K562 (cell line): Measurements from ENCODE around the gene ISYNA1. TPM values are rescaled to one million over a fixed set of nuclear protein-coding genes. Genes with fewer than 3 reads are reported as not detected.
A peak's percentile ranks its signal among the peaks of the same experiment; 100 is the strongest.

Source experiments
- ASH1L ChIP-seq: fragments of 450-650 bp; IDR thresholded peaks from 2 replicates; pipeline ENCODE4 v1.6.1; 2018; ENCODE audit warnings: borderline replicate concordance, mild to moderate bottlenecking, low read depth; ENCODE audit not compliant: partially characterized antibody
- KLF16 ChIP-seq: IDR thresholded peaks from 2 replicates; pipeline ENCODE4 v1.6.1; 2016; ENCODE audit warnings: antibody characterized with exemption
- YBX1 ChIP-seq: fragments of 450-650 bp; IDR thresholded peaks from 2 replicates; pipeline ENCODE4 v1.7.1; 2016; ENCODE audit warnings: mild to moderate bottlenecking
- polyA plus RNA-seq, 8 experiments: library from polyadenylated mRNA; depleted of rRNA in 4 of 8; stranded (reverse) in 5 of 8; unstranded in 3 of 8; fragments of >200 nt; fragmentation: Nextera tagmentation in 2 of 8; fragmentation: Illumina TruSeq in 1 of 8; extraction: Ambion mirVana in 2 of 8; extraction: Trizol in 1 of 8; gene quantifications; 2 replicates each; pipeline versions ENCODE4 v1.2.1 to v1.2.3, GENCODE V29; 2011 to 2014; ENCODE audit warnings: inconsistent platforms in 1 of 8, missing spikeins in 1 of 8
- total RNA-seq, 7 experiments: library from RNA; depleted of rRNA in 6 of 7; stranded (reverse); fragments of >200 nt in 6 of 7; fragmentation: Illumina TruSeq in 2 of 7; extraction: Trizol in 2 of 7; gene quantifications; 2 replicates each; pipeline versions ENCODE4 v1.2.1 to v1.2.3, GENCODE V29; 2011 to 2021; ENCODE audit warnings: low replicate concordance in 1 of 7
- TF ChIP-seq, protein P1 (sequence below): fragments of 200-800 bp; sonication (Bioruptor generic); IDR thresholded peaks from 2 replicates; pipeline ENCODE4 v1.6.1; 2016; ENCODE audit warnings: missing genetic modification characterization, missing compliant biosample characterization

Gene ISYNA1
- total and polyA plus RNA-seq, 9 of the 15 experiments (the other 6 are each of a cell fraction or from before 2014, with no cell fraction given) = 21.8 to 460 (median 93.2) TPM

DNA sequence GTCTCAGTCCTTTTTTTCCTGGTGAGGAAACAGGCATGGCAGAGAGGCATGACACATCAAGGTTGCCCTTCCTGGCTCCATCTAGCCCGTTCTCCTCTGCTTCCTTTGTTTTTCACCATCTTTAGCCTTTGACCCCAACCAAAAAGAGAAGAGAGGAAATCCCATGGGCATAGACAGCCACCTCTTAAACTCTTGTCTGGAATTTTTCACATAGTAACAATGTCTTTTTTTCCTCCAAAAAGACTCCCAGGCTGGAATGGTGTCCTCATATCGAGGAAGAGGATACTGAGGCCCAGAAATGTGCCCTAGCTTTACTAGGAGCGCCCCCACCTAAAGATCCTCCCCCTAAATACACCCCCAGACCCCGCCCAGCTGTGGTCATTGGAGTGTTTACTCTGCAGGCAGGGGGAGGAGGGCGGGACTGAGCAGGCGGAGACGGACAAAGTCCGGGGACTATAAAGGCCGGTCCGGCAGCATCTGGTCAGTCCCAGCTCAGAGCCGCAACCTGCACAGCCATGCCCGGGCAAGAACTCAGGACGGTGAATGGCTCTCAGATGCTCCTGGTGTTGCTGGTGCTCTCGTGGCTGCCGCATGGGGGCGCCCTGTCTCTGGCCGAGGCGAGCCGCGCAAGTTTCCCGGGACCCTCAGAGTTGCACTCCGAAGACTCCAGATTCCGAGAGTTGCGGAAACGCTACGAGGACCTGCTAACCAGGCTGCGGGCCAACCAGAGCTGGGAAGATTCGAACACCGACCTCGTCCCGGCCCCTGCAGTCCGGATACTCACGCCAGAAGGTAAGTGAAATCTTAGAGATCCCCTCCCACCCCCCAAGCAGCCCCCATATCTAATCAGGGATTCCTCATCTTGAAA lies 52.0 kb downstream of the ISYNA1 start, which contains the start of gene GDF15 (continued):
- TF ChIP-seq, protein P1, sequence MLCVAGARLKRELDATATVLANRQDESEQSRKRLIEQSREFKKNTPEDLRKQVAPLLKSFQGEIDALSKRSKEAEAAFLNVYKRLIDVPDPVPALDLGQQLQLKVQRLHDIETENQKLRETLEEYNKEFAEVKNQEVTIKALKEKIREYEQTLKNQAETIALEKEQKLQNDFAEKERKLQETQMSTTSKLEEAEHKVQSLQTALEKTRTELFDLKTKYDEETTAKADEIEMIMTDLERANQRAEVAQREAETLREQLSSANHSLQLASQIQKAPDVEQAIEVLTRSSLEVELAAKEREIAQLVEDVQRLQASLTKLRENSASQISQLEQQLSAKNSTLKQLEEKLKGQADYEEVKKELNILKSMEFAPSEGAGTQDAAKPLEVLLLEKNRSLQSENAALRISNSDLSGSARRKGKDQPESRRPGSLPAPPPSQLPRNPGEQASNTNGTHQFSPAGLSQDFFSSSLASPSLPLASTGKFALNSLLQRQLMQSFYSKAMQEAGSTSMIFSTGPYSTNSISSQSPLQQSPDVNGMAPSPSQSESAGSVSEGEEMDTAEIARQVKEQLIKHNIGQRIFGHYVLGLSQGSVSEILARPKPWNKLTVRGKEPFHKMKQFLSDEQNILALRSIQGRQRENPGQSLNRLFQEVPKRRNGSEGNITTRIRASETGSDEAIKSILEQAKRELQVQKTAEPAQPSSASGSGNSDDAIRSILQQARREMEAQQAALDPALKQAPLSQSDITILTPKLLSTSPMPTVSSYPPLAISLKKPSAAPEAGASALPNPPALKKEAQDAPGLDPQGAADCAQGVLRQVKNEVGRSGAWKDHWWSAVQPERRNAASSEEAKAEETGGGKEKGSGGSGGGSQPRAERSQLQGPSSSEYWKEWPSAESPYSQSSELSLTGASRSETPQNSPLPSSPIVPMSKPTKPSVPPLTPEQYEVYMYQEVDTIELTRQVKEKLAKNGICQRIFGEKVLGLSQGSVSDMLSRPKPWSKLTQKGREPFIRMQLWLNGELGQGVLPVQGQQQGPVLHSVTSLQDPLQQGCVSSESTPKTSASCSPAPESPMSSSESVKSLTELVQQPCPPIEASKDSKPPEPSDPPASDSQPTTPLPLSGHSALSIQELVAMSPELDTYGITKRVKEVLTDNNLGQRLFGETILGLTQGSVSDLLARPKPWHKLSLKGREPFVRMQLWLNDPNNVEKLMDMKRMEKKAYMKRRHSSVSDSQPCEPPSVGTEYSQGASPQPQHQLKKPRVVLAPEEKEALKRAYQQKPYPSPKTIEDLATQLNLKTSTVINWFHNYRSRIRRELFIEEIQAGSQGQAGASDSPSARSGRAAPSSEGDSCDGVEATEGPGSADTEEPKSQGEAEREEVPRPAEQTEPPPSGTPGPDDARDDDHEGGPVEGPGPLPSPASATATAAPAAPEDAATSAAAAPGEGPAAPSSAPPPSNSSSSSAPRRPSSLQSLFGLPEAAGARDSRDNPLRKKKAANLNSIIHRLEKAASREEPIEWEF (CRISPR knock-in tag) = peak; percentile 45; the same call in 1 of the 2 replicates
- TF ChIP-seq KLF16 (peak; percentile 95), ASH1L (no peak), YBX1 (no peak)
